ENCODE results near the gene SSBP3.

Gene SSBP3

GRCh38 chr1:54404939-54405897 is 976 bp downstream of the SSBP3 start:
- TF ChIP-seq CTCF (conservative IDR thresholded peaks at IDR 0.05; ENCODE audit: low read depth, low read length) = no peak
- no peak for DNase-seq (ENCODE audit: low read depth)
- H3K4me3 ChIP-seq (ENCODE audit: low read depth, low read length) = peak overlapping the region; percentile 77

- peak overlapping the region; percentile 77 for H3K4me3 ChIP-seq (ENCODE audit: low read depth, low read length)
- TF ChIP-seq CTCF (conservative IDR thresholded peaks at IDR 0.05; ENCODE audit: low read depth, low read length) = no peak
- DNase-seq (ENCODE audit: low read depth) = no peak
These were observed 1.9 kb downstream of the SSBP3 start for GRCh38 chr1:54404263-54404662.

- H3K4me3 ChIP-seq (ENCODE audit: low read depth, low read length) = peak overlapping the region; percentile 77
- peak; percentile 65 for DNase-seq (ENCODE audit: low read depth)
- TF ChIP-seq CTCF (conservative IDR thresholded peaks at IDR 0.05; ENCODE audit: low read depth, low read length) = no peak
These were observed 2.4 kb downstream of the SSBP3 start for GRCh38 chr1:54403808-54404261.

- H3K4me3 ChIP-seq (ENCODE audit: low read depth, low read length) = peak overlapping the region; percentile 77
- TF ChIP-seq CTCF (conservative IDR thresholded peaks at IDR 0.05; ENCODE audit: low read depth, low read length) = no peak
- DNase-seq (ENCODE audit: low read depth) = no peak
These were observed 2.8 kb downstream of the SSBP3 start for GRCh38 chr1:54403405-54403804.

GRCh38 chr1:54402896-54403295 is 3.3 kb downstream of the SSBP3 start:
- DNase-seq (ENCODE audit: low read depth) = no peak
- no peak overlapping the region for H3K4me3 ChIP-seq (ENCODE audit: low read depth, low read length)
- TF ChIP-seq CTCF (conservative IDR thresholded peaks at IDR 0.05; ENCODE audit: low read depth, low read length) = no peak

GRCh38 chr1:54401799-54402198 is 4.4 kb downstream of the SSBP3 start:
- TF ChIP-seq CTCF (conservative IDR thresholded peaks at IDR 0.05; ENCODE audit: low read depth, low read length) = no peak
- H3K4me3 ChIP-seq (ENCODE audit: low read depth, low read length) = no peak overlapping the region
- DNase-seq (ENCODE audit: low read depth) = no peak

- no peak for DNase-seq (ENCODE audit: low read depth)
- no peak for TF ChIP-seq CTCF (conservative IDR thresholded peaks at IDR 0.05; ENCODE audit: low read depth, low read length)
- H3K4me3 ChIP-seq (ENCODE audit: low read depth, low read length) = no peak overlapping the region
These were observed 5.9 kb downstream of the SSBP3 start for GRCh38 chr1:54400329-54400728.
